GM12891 (cell line): ENCODE results near the gene ACSL3.

Experiments used
- PAX5 ChIP-seq: IDR thresholded peaks from 2 replicates; pipeline ENCODE4 v1.6.1; 2011; ENCODE audit warnings: low read length, moderate library complexity, mild to moderate bottlenecking; ENCODE audit not compliant: insufficient read depth, severe bottlenecking
- POLR2AphosphoS5 ChIP-seq: IDR thresholded peaks from 2 replicates; pipeline ENCODE4 v1.6.1; 2011; ENCODE audit warnings: low read depth, low read length, control low read depth
- SPI1 ChIP-seq: IDR thresholded peaks from 2 replicates; pipeline ENCODE4 v1.6.1; 2011; ENCODE audit warnings: low read depth, low read length, control low read depth
- TAF1 ChIP-seq: IDR thresholded peaks from 2 replicates; pipeline ENCODE4 v1.6.1; 2011; ENCODE audit warnings: low read depth, low read length, control low read depth

DNA sequence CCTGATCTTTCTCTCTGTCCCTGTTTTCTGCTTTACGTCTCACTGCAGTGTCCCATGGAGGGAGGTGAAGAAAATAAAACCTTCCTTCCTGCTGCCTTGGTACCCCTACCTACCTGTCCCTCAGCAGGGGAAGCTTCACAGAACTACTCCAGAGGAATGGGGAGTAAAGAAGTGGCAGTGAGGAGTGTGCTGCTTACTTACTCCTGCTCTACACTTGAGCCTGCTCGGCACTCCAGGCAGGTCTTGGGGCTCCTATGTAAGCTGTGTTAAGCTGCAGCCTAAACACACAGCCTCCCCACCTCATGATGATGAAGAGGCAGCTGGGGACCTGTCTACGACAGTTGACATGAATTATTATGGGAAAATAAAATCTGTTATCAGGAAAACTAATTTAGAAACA, 72.6 kb downstream of the ACSL3 start:
- TF ChIP-seq TAF1, result no peak
- TF ChIP-seq POLR2AphosphoS5, result no peak
- no peak for TF ChIP-seq PAX5
- TF ChIP-seq SPI1, result no peak
